H1 (cell line): ENCODE results near the gene YPEL5.

Experiments
- POLR2A ChIP-seq, 2 experiments: IDR thresholded peaks; 1 replicate in 1 of 2; 2 replicates in 1 of 2; pipeline ENCODE4 v1.6.1; 2011; ENCODE audit warnings: low read depth in 2 of 2, low read length in 2 of 2, mild to moderate bottlenecking in 2 of 2; ENCODE audit errors: control extremely low read depth in 1 of 2
- TF ChIP-seq, protein P1 (sequence below), 3 experiments: IDR thresholded peaks; 1 replicate in 2 of 3; 2 replicates in 1 of 3; pipeline versions ENCODE4 v1.5.1 to v1.6.1; 2011; ENCODE audit warnings: low read length in 3 of 3, mild to moderate bottlenecking in 3 of 3, inconsistent platforms in 2 of 3, low read depth in 1 of 3, moderate library complexity in 1 of 3; ENCODE audit not compliant: insufficient read depth in 1 of 3; ENCODE audit errors: control extremely low read depth in 1 of 3

DNA sequence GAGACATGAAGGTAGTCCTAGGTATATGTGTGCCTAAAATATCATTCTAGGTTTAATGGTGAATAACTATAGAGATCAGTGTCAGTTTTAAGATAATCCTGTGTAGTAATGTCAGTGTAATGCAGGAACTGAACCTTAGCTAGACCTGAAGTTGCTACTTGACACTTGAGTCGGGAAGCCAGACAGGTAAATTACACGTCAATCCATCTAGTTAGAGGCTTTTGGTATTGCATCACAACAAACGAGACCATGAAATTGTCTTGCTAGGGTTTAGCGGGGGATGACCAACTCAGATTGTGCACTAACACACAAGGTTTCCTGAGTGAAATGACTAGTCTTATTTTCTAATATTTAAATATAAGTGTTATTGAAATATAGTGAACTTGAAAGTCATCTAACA lies 2.0 kb downstream of the YPEL5 start:
- TF ChIP-seq POLR2A (IDR thresholded peaks at IDR 0.05; ENCODE audit: control extremely low read depth in 1 of 2, low read depth in 2 of 2, low read length in 2 of 2) = no peak
- TF ChIP-seq, protein P1, sequence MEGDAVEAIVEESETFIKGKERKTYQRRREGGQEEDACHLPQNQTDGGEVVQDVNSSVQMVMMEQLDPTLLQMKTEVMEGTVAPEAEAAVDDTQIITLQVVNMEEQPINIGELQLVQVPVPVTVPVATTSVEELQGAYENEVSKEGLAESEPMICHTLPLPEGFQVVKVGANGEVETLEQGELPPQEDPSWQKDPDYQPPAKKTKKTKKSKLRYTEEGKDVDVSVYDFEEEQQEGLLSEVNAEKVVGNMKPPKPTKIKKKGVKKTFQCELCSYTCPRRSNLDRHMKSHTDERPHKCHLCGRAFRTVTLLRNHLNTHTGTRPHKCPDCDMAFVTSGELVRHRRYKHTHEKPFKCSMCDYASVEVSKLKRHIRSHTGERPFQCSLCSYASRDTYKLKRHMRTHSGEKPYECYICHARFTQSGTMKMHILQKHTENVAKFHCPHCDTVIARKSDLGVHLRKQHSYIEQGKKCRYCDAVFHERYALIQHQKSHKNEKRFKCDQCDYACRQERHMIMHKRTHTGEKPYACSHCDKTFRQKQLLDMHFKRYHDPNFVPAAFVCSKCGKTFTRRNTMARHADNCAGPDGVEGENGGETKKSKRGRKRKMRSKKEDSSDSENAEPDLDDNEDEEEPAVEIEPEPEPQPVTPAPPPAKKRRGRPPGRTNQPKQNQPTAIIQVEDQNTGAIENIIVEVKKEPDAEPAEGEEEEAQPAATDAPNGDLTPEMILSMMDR (IDR thresholded peaks at IDR 0.05; ENCODE audit: control extremely low read depth in 1 of 3, insufficient read depth in 1 of 3, low read depth in 1 of 3, low read length in 3 of 3) = no peak
